GM18508 (cell line): Measurements from ENCODE around the gene FGD6.
"Not testable (repeated sequence)": the region's sequence is repeated elsewhere in the genome, so short reads cannot be mapped to it uniquely, and the experiment has no call there.

Experiments used
- ATAC-seq: cut with Tn5 transposase; IDR thresholded peaks from one replicate; pipeline ENCODE4 v1.9.1; 2021; ENCODE audit warnings: moderate number of reproducible peaks; ENCODE audit not compliant: insufficient read depth, unreplicated experiment

The FGD6 gene

DNA sequence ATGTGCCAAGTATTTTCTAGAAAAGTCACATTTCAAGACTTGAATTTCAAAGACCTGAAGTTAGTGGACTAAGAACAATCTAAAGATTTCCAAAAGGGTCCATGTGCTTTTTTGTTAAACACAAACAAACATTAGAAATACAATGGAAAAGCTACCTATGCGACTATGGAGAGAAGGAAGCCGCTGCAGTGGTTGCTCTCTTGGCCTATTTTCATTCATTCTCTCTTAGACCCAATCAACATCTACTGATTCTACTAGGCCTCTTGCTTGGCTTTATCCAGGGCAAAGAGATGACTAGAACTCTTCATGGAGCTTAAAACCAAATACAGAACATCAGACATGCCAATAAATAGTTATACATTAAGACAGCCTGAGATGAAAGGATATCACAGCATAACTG lies 9.9 kb downstream of the FGD6 start:
- no peak for ATAC-seq

DNA sequence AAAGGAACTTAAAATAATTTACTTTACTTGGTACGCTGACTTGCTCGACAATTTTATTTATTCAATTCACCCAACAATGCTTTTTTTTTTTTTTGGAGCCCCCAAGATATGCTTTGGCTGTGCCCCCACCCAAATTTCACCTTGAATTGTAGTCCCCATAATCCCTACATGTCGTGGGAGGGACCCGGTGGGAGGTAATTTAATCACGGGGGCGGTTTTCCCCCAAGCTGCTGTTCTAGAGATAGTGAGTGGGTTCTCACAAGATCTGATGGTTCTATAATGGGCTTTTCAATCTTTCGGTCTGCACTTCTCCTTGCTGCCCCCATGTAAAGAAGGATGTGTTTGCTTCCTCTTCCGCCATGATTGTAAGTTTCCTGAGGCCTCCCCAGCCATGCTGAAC lies 10.4 kb downstream of the FGD6 start:
- ATAC-seq = no peak

DNA sequence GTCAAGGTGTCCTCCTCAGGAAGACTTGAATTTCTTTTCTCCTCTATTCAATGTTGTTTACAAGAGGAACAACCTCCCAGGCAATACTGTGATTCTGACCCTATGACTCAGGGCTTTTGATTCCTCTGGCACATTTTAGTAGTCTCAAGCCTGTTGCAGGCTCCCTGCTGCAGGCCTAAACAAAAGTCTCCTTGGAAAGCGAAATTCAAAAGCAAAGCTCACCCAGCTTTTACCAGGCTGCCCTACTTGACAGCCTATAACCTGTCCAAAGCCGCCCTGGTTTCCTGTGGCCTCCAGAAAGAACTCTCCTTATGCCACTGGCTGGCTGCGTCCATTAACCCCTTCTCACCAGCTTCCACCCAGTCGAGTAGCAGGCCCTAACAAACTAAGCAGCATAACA lies 11.6 kb downstream of the FGD6 start:
- ATAC-seq = no peak

DNA sequence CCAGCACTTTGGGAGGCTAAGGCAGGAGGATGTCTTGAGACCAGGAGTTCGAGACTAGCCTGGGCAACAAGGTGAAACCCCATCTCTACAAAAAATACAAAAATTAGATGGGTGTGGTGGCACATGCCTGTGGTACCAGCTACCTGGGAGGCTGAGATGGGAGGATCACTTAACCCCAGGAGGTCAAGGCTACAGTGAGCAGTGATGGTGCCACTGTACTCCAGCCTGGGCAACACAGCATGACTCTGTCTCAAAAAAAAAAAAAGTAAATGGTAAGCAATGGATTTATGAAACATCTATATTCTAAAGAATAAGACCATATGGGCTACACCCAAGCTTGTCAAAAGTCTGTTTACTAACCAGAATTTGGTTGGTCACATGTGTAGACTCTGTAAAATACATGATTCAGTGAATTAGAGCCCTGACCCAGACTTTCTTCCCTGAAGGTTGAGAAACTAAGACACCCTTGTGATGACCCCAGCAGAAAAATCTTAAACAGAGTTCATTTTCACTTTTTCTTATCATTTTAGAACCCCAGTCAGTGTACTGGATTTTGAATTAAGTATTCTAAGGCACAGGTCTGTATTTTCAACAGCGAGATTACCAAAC lies 12.1 kb downstream of the FGD6 start:
- ATAC-seq = no peak

DNA sequence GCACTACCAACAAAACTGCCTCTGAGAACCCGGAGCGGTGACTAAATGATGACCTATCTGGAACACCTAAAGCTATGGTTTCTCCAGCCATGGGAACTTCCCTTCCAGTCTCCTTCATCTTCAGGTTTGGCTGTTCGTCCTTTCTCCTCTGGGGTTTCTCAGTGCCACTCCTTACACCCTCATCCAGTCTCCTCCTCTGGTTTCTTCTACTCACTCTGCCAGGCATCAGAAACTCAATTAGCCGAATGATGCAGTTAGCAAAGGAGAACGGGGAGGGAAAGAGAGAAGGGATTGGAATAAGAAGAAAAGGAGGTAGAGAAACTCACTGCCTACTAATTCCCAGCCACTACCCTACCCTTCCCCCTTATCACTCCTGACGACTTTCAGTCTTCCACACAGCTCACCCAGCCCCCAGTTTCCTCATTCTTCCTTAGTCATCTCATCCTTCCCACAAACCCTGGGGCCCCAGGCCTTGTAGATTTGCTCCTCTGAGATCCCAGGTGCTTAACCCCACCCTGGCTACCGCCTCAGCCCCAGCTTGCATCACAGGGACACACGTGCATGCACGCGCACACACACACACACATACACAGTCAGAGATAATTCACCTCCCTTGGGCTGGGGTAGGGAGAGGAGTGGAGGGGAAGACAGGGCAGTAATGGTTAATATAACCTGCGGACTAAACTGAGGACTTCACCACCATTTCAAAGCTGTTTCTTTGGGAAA lies 13.0 kb downstream of the FGD6 start:
- no peak for ATAC-seq

DNA sequence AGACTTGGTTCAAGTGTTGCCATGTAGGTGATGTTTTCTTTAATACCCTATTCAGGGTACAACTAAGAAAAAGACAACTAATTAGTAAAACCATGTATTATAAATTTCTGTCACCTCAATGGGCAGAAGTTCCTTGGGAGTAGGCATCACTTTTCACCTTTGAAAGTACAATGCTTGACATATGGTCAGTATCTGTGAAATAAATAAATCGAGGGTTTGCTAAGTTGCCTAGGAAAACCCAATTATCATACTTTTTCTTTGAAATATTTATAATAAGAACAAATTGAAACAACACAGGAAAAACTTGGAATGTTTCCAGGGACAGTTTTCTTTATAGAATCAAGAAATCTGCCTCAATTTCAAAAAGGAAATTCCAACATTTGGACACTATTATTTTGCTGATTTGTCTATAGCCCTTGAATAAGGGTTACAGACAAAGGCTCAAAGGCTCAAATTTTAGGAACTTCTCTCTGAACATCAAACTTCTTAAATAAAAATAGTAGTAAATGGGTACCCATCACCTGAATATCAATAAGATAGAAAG lies 13.7 kb downstream of the FGD6 start:
- no peak for ATAC-seq

DNA sequence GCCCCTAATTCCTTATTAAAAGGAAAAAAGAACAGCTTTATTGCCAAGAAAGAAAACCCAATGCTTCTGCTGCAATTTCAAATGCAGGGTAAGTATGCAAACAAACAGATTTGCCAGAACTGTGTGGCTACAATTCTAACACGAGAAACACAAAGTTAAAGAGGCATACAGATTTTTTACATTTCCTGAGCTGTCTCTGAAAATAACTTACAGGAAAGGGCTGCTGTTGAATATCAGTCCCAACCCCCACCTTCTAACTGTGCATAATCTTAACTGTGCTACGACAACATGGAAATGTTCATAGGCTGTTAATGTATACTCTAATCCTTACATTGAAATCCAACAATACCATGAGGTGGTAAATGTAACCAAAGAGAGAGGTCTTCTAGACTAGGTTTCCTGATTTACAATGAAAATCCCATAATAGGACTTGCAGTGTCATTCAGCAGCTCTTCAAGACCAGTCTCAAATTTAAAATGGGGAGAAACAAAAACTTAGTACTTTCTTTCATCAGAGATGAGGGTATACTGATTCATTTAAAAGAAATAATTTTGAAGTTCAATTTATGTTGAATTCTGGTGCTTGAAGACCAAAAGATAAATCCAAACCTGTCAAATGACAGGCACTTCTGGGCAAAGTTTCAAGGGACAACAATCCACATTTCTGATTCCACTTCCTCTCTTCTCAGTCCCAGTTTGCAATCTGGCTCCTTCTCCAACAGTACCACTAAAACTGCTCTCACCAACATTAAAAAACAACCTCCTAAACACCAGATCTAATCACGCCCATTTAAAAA lies 14.4 kb downstream of the FGD6 start:
- ATAC-seq = no peak

DNA sequence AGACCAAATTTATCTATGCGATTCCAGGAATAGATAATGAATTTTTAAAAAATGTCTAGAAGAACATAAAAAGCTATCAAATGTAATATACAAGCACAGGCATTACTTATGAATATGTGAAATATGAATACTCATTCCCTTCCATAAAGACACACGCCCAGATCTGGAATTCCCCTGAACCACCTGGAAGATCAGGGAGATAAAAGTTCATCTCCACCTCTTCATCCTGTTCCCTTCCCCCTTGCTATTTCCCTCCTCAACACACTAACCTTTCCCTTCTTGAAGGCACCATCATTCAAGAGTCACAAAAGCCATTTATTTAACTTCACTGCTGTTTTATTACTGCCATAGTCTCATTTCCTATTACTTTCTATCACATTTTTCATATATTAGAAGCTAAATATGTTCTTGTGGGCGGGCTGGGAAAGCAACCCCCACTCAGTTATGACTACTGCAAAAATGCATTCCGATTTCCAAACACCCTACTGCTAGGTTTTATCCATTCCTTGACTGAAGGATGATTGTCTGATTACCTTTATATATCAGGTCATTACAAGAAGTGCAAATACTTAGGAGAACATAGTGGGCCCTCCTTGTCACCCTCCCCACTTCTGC lies 16.1 kb downstream of the FGD6 start:
- ATAC-seq = no peak

DNA sequence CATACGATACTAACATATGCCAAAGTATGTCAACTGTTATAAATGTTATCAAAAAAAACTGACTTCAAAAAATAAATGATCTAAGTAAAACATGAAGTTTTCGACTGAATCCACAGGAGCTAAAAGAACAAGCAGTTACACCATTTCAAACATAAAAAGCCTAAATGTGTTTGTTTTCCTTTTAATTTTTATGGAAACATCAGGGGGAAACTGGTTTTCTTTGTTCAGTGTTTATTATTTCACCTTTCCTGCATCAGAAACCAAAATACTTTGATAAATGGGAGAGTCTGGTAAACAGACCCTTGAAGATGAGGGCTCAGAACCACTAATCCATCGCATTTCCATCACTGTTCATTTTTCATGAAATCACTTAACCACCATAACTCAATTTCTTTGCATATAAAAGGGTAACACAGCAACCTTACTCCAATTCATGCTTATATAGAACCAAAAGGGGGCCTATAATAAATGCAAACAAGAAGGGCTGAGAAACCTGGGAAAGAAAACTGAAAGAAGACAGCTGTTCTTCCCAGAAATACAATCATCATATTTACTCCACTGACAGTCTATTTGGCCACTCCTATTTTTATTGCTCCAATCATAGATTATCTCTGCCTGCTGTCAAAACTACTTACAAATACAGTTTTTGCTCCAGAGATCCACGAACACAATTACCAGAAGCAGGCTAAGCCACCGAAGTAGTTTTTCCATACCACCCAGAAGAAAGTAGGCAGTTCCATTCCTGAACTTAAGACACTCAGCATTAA lies 17.0 kb downstream of the FGD6 start:
- no peak for ATAC-seq

DNA sequence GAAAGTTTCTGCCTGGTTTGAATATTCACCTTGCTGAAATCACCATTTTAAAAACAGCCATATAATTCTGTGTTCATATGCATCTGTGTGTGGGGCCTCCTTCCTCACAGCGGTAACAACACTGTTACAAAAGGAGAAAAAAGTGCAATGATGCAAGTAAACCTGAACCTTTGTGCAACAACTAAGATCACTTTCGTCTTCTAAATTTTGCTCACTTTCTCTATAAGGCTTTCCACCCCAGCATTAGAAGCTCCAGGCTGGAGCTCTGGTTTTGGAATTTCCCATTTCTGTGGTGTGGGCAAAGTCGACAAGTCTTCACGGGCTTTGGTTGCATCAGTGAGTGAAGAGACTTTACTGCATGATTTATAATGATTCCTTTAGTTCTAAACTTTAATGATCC lies 18.4 kb downstream of the FGD6 start:
- ATAC-seq = peak; percentile 35

DNA sequence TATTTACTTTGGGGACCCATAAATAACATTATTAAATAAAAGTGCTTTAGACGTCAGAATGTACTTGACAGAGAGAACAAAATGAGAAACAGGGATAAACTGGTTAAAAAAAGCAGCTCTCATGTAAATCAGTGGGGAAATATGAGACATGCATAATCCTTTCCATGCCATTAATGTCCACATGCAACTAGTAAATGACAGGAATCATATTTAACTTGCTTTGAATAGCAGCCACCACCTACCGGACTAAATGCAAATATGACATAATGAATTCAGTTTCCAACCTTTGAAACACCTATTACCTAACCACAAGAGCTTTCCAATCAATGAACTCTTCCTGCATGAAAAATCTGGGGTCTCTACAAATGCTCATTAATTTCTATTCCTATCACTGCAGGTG lies 19.6 kb downstream of the FGD6 start:
- no peak for ATAC-seq

DNA sequence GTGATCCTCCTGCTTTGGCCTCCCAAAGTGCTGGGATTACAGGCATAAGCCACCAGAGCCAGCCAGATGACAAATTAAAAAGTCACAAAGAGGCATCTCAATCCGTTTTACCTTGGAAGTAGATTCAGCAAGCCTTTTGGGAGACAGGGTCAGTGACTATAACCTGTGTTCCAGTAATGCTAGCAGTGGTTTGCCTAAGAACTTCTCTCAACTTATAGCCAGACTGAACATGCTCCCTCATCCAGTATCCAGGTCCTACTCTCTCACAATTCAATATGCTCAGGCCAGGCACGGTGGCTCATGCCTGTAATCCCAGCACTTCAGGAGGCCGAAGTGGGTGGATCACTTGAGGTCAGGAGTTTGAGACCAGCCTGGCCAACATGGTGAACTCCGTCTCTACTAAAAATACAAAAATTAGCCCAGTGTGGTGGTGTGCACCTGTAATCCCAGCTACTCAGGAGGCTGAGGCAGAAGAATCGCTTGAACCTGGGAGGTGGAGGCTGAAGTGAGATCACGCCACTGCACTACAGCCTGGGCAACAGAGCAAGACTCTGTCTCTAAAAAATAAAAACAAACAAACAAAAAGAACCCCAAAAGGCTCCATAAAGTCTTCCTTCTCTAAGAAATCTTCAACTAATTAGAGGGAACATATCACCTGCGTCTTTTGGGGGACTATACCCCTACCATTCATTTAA lies 20.2 kb downstream of the FGD6 start:
- not testable (repeated sequence) for ATAC-seq

DNA sequence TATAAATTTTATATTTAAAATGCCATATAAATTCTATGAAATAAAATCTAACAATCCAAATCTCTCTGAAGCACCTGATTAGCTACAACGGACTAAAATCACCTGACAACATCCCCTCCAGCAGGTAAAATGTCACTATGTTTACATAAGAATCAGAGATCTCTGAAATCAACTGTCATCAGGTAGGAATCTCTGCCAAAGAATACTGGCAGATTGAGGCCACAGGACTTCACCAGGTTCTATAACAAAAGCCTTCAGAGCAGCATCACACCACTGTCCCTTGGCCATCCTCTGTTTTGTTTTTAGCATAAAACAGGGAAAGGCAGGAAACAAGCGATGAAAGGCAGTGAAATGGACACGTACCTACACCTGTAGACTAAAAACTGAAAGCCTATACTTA lies 22.1 kb downstream of the FGD6 start:
- no peak for ATAC-seq

DNA sequence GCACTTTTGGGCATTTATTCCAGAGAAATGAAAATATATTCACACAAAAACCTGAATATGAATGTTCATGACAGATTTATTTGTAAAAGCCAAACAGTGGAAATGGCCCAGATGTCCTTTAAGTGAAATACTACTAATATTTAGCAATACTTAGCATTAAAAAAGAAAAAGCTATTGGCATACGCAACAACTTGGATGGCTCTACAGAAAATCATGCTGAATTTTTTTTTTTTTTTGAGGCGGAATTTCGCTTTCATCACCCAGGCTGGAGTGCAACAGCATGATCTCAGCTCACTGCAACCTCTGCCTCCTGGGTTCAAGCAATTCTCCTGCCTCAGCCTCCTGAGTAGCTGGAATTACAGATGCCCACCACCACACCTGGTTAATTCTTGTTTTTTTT lies 24.1 kb downstream of the FGD6 start:
- ATAC-seq = no peak

DNA sequence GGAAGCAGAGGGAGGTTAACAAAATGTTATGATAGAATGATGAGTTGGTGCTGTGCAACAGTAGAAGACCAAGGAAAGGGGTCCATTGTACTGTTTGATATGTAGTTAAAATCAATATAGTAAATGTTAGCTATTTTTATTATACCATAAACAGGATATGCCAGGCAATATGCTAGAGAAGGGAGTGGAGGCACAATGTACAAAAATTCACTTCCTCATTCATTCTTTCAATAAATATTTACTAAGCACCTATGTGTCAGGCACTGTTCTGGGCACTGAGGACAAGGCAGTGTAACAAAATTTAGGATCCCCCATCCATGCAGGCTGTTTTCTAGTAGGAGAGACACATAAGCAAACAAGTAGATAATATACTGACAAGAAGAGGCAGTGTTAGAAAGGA lies 25.0 kb downstream of the FGD6 start:
- ATAC-seq = no peak

DNA sequence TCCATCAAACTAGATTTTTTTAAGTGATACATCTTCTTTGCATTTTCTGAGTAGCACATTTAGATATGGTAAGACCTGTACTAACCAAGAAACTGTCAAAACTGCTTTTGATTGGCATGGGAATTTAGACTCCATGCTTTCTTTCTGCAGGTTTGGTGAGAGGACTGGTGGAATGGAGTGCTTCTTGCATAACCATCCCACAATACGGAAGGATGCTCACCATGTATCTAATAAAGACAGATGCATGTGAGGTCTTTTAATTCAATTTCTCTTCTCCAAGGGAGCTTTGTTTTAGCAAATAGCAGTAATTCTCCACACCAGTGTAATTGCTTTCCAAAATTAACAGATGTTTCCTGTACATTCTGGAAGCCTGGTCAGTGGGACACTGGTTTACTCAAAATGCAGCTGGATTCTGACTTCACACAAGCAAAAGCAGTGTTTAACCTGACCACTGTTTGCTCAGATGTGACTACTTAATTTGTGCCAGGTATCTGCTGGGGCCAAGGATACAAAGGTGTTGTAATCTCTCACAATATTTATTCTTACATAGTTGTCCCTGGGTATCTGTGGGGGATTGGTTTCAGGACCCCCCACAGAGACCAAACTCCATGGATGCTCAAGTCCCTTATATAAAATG lies 26.1 kb downstream of the FGD6 start:
- no peak for ATAC-seq

DNA sequence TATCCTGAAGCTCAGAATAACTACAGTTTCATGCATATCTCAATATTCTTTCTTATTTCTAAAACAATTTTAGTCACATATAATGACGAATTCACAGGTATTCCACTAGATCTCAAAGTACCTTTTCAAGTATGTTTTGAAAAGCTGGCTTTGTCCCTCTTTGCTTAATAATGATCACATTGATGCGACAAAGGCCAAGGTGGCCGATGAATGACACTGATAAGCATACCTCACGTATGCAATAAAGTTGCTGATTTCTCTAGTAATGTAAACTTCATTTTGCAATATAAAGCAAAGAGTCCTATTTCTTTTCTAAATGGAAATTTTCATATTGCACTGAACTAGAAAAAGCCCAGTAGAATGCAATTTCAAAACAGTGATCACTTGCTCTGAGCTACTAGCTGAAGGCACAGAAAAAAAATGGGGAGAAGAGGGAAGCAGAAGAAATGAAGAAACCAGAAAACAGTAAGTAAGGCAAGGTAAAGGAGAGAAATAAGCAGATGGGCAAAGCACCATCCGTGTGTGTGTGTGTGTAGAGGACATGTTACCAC lies 29.3 kb downstream of the FGD6 start:
- ATAC-seq = no peak

DNA sequence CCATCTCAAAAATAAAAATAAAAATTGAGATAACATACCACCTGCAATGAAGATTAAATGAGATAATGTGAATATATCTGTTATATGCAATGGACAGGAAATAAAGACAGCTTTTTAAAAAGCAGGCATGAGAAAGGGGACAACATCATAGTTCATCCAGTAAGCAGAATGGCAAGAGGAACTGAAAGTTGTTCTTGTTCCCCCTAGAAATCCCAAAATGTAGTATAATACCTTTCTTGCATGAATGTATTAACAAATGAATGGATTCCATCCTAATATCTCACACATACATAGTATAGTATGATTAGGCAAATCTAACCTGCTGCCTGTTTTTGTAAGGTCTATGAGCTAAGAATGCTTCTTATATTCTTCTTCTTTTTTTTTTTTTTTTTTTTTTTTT lies 31.4 kb downstream of the FGD6 start:
- ATAC-seq = no peak

DNA sequence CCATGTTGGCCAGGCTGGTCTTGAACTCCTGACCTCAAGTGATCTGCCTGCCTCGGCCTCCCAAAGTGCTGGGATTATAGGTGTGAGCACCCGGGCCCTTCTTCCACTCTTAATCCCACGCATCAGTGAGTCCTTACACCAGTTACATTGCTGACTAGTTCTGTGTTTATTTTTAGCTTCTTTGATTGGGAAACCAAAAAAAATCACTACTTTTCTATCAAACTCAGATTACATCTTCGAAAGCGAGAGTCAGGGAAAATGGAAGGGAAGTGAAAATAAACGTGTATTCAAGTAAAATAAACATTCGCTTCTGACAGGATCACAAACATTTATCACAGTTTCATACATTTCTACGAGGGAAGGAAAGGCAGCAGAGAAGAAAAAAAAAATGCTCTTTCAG lies 32.2 kb downstream of the FGD6 start:
- ATAC-seq = no peak
